H1 (cell line): ENCODE results near the gene FXN. TPM values are rescaled to one million over a fixed set of nuclear protein-coding genes. Genes with fewer than 3 reads are reported as not detected.
A peak's percentile ranks its signal among the peaks of the same experiment; 100 is the strongest.

Experiments
- CTCF ChIA-PET: fragments of 300-600 bp; sonication (Branson Sonifier 250); formaldehyde crosslinking; loops from one replicate; lab custom pipeline; 2021; ENCODE audit not compliant: partially characterized antibody; lab: Charles Lee
- POLR2A ChIA-PET: fragments of 300-600 bp; sonication (Branson Sonifier 250); formaldehyde crosslinking; loops from one replicate; lab custom pipeline; 2021; ENCODE audit warnings: inconsistent platforms; ENCODE audit not compliant: partially characterized antibody; lab: Charles Lee
- DNase-seq, 2 experiments: peaks; one replicate each; pipeline versions ENCODE4 v3.0.0 to v3.0.0-alpha.2; 2010 to 2022; ENCODE audit warnings: low spot score in 2 of 2, low read depth in 1 of 2, mixed read lengths in 1 of 2
- FAIRE-seq: peaks from 2 replicates; lab custom pipeline; 2011; peaks lifted over from hg19 to GRCh38; lab: Jason Lieb, UNC
- H2AFZ ChIP-seq: 2 replicates; pipeline ENCODE4 v1.8.1; 2012; ENCODE audit warnings: low read length, inconsistent platforms
- H2AK5ac ChIP-seq: 2 replicates; pipeline ENCODE4 v1.6.1; 2013; ENCODE audit warnings: low read depth, low read length
- H2BK120ac ChIP-seq: replicated peaks from 2 replicates; pipeline ENCODE3; 2013; ENCODE audit warnings: low read depth, low read length, inconsistent platforms
- H2BK12ac ChIP-seq: 2 replicates; pipeline ENCODE4 v1.6.1; 2013; ENCODE audit warnings: low read depth, low read length
- H2BK15ac ChIP-seq: 2 replicates; pipeline ENCODE4 v1.6.1; 2013; ENCODE audit warnings: low read length
- H2BK20ac ChIP-seq: 2 replicates; pipeline ENCODE4 v1.6.1; 2013; ENCODE audit warnings: low read length
- H2BK5ac ChIP-seq: 2 replicates; pipeline ENCODE4 v1.6.1; 2013; ENCODE audit warnings: low read depth, low read length
- H3K14ac ChIP-seq: 2 replicates; pipeline ENCODE4 v1.6.1; 2013; ENCODE audit warnings: inconsistent platforms; ENCODE audit not compliant: insufficient read length
- H3K18ac ChIP-seq: 2 replicates; pipeline ENCODE4 v1.6.1; 2013; ENCODE audit warnings: low read length; ENCODE audit errors: extremely low read depth
- H3K23ac ChIP-seq: 2 replicates; pipeline ENCODE4 v1.6.1; 2013; ENCODE audit warnings: inconsistent platforms; ENCODE audit not compliant: insufficient read length
- H3K23me2 ChIP-seq: 2 replicates; pipeline ENCODE4 v1.6.1; 2013; ENCODE audit warnings: low read depth, low read length
- H3K27ac ChIP-seq: 2 replicates; pipeline ENCODE4 v1.6.1; 2011; ENCODE audit warnings: low read depth, low read length, inconsistent platforms
- H3K27me3 ChIP-seq, 4 experiments: replicated peaks in 1 of 4; 1 replicate in 1 of 4; 2 replicates in 3 of 4; pipeline versions ENCODE4 v1.6.1 to v1.8.1; 2011 to 2013; ENCODE audit warnings: low read length in 3 of 4, mild to moderate bottlenecking in 3 of 4, inconsistent platforms in 2 of 4, mixed read lengths in 2 of 4, moderate library complexity in 1 of 4; ENCODE audit not compliant: control insufficient read depth in 3 of 4, insufficient read depth in 3 of 4; ENCODE audit errors: extremely low read depth in 1 of 4
- H3K36me3 ChIP-seq, 4 experiments: 2 replicates each; pipeline versions ENCODE4 v1.6.1 to v1.8.1; 2011 to 2013; ENCODE audit warnings: mild to moderate bottlenecking in 4 of 4, low read length in 3 of 4, moderate library complexity in 2 of 4, control low read depth in 1 of 4, inconsistent platforms in 1 of 4; ENCODE audit not compliant: insufficient read depth in 4 of 4, control insufficient read depth in 2 of 4
- H3K4ac ChIP-seq: replicated peaks from 2 replicates; pipeline ENCODE3; 2013; ENCODE audit warnings: low read length, low read depth, mixed read lengths, inconsistent platforms; ENCODE audit not compliant: insufficient read length
- H3K4me1 ChIP-seq, 4 experiments: replicated peaks in 1 of 4; 1 replicate in 1 of 4; 2 replicates in 3 of 4; pipeline versions ENCODE4 v1.6.1 to v1.8.1; 2011 to 2013; ENCODE audit warnings: low read length in 3 of 4, inconsistent platforms in 2 of 4, mixed read lengths in 1 of 4; ENCODE audit not compliant: insufficient read depth in 4 of 4, control insufficient read depth in 3 of 4
- H3K4me2 ChIP-seq, 2 experiments: 2 replicates each; pipeline versions ENCODE4 v1.6.1 to v1.8.1; 2011 to 2013; ENCODE audit warnings: low read depth in 2 of 2, low read length in 2 of 2, control low read depth in 1 of 2, inconsistent platforms in 1 of 2, mild to moderate bottlenecking in 1 of 2; ENCODE audit not compliant: insufficient read depth in 1 of 2
- H3K4me3 ChIP-seq, 4 experiments: fragments of 200-600, 300-600 bp in 1 of 4; sonication (generic), shearing (Covaris generic), sonication (Bioruptor Twin) in 1 of 4; 2 replicates each; pipeline versions ENCODE4 v1.5.1 to v1.8.1; 2011 to 2016; ENCODE audit warnings: low read length in 4 of 4, low read depth in 3 of 4, control low read depth in 2 of 4, inconsistent platforms in 2 of 4, mild to moderate bottlenecking in 2 of 4, mixed read lengths in 1 of 4, moderate library complexity in 1 of 4; ENCODE audit not compliant: insufficient read depth in 2 of 4; ENCODE audit errors: extremely low read depth in 1 of 4
- H3K56ac ChIP-seq: replicated peaks from 2 replicates; pipeline ENCODE3; 2013; ENCODE audit warnings: low read depth, mild to moderate bottlenecking, mixed read lengths, low read length, inconsistent platforms; ENCODE audit not compliant: insufficient read length
- H3K79me1 ChIP-seq: 2 replicates; pipeline ENCODE4 v1.6.1; 2013; ENCODE audit warnings: low read depth, low read length, control low read depth
- H3K79me2 ChIP-seq, 2 experiments: 2 replicates each; pipeline versions ENCODE4 v1.6.1 to v1.8.1; 2012 to 2013; ENCODE audit warnings: low read length in 2 of 2, mild to moderate bottlenecking in 2 of 2, inconsistent platforms in 1 of 2; ENCODE audit not compliant: insufficient read depth in 2 of 2, control insufficient read depth in 1 of 2
- H3K9ac ChIP-seq, 4 experiments: replicated peaks in 1 of 4; 1 replicate in 1 of 4; 2 replicates in 3 of 4; pipeline versions ENCODE4 v1.6.1 to v1.8.1; 2011 to 2013; ENCODE audit warnings: low read depth in 3 of 4, low read length in 3 of 4, control low read depth in 2 of 4, mild to moderate bottlenecking in 2 of 4, moderate library complexity in 2 of 4, inconsistent platforms in 1 of 4; ENCODE audit errors: extremely low read depth in 1 of 4
- H3K9me3 ChIP-seq, 2 experiments: 2 replicates each; pipeline versions ENCODE4 v1.6.1 to v1.8.1; 2012 to 2013; ENCODE audit warnings: mild to moderate bottlenecking in 2 of 2, moderate library complexity in 2 of 2, control low read depth in 1 of 2, inconsistent platforms in 1 of 2, low read depth in 1 of 2, low read length in 1 of 2, mixed read lengths in 1 of 2; ENCODE audit not compliant: insufficient read depth in 2 of 2
- H4K20me1 ChIP-seq, 2 experiments: replicated peaks in 1 of 2; 2 replicates each; pipeline versions ENCODE3 to v1.8.1; 2011 to 2013; ENCODE audit warnings: inconsistent platforms in 2 of 2, low read length in 2 of 2, mild to moderate bottlenecking in 1 of 2; ENCODE audit not compliant: insufficient read depth in 2 of 2, control insufficient read depth in 1 of 2
- H4K5ac ChIP-seq: 2 replicates; pipeline ENCODE4 v1.6.1; 2013; ENCODE audit warnings: low read length, low read depth, mixed read lengths, inconsistent platforms; ENCODE audit not compliant: insufficient read length
- H4K8ac ChIP-seq: 2 replicates; pipeline ENCODE4 v1.8.0; 2013; ENCODE audit warnings: mild to moderate bottlenecking, moderate library complexity, low read length, inconsistent platforms; ENCODE audit not compliant: insufficient read depth; ENCODE audit errors: extremely low read depth
- H4K91ac ChIP-seq: replicated peaks from 2 replicates; pipeline ENCODE3; 2013; ENCODE audit warnings: low read length, mixed read lengths, inconsistent platforms; ENCODE audit not compliant: insufficient read length
- KDM1A ChIP-seq: fragments of 200-600, 300-600 bp; sonication (generic); IDR thresholded peaks from 2 replicates; pipeline ENCODE4 v1.7.1; 2016; ENCODE audit warnings: mild to moderate bottlenecking, low read length, borderline replicate concordance
- KDM4A ChIP-seq: IDR thresholded peaks from one replicate; pipeline ENCODE4 v1.7.1; 2012; ENCODE audit warnings: low read depth, mild to moderate bottlenecking, moderate library complexity, low read length, inconsistent platforms; ENCODE audit not compliant: severe bottlenecking
- WGBS, 2 experiments: shearing (Covaris generic) in 1 of 2; methylation state at CpG; one replicate each; pipeline versions ENCODE4 v1.1.6 to v1.1.7; 2013 to 2015; ENCODE audit warnings: low lambda C conversion rate in 2 of 2, mixed read lengths in 2 of 2, inconsistent platforms in 1 of 2, low coverage in 1 of 2, missing lambda C conversion rate in 1 of 2; ENCODE audit not compliant: insufficient replicate concordance in 2 of 2, insufficient coverage in 1 of 2, insufficient read length in 1 of 2; ENCODE audit errors: extremely low coverage in 1 of 2, missing lambda C conversion rate in 1 of 2; 5-methylcytosine and 5-hydroxymethylcytosine counted together
- polyA plus RNA-seq, 7 experiments: library from polyadenylated mRNA; depleted of rRNA in 3 of 7; stranded (reverse) in 5 of 7; unstranded in 2 of 7; fragments of >200 nt in 5 of 7; fragments of 200-250 nt in 2 of 7; gene quantifications; 1 replicate in 5 of 7; 2 replicates in 1 of 7; 4 replicates in 1 of 7; pipeline versions ENCODE4 v1.2.1 to v1.2.3, GENCODE V29; 2011 to 2013; ENCODE audit warnings: missing spikeins in 2 of 7, mixed read lengths in 2 of 7
- total RNA-seq: library from RNA; stranded (reverse); fragmentation: NEBNext Ultra II Directional; extraction: Animal tissue kit (Norgen Biotek cat#: 25700); gene quantifications from 2 replicates; pipeline ENCODE4 v1.2.1, GENCODE V29; 2021

Gene FXN
- total and polyA plus RNA-seq, 2 of the 8 experiments (the other 6 are each of a cell fraction or from before 2014, with no cell fraction given): 34.2 to 37.5 TPM

DNA sequence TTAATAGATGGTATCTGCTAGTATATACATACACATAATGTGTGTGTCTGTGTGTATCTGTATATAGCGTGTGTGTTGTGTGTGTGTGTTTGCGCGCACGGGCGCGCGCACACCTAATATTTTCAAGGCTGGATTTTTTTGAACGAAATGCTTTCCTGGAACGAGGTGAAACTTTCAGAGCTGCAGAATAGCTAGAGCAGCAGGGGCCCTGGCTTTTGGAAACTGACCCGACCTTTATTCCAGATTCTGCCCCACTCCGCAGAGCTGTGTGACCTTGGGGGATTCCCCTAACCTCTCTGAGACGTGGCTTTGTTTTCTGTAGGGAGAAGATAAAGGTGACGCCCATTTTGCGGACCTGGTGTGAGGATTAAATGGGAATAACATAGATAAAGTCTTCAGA lies 757 bp downstream of the FXN start:
- H2AK5ac ChIP-seq: no peak overlapping the region
- H4K20me1 ChIP-seq: peaks cover 0 to 3% of the 10 kb centered on the region in 2 experiments
- no peaks in the 10 kb centered on the region for H3K27me3 ChIP-seq
- H4K8ac ChIP-seq: peak overlapping the region; percentile 95; the same call in 1 of the 2 replicates
- CTCF ChIA-PET: interaction anchor here (0.7 to 1.4 kb wide), 6 partner anchors 11 to 453 kb away, joined by 3 to 4 read pairs (median 3); no protein-coding TSS in a partner anchor
- H3K79me1 ChIP-seq: peaks cover 2% of the 10 kb centered on the region; the same call in 1 of the 2 replicates
- no peak overlapping the region for H2BK5ac ChIP-seq
- H3K23ac ChIP-seq: no peak overlapping the region
- H3K27ac ChIP-seq: 0 out of 2 replicates have a peak overlapping the region, but pooled peaks have one; percentile 48
- H3K18ac ChIP-seq: no peak overlapping the region
- 9% methylated on average over 14 of the region's 14 CpGs; no CpG with 5 or more reads in 1 of the 2 experiments for whole genome bisulfite sequencing, 2 experiments
- no peak overlapping the region for H3K14ac ChIP-seq
- no peak overlapping the region for H3K56ac ChIP-seq
- H3K9ac ChIP-seq: peak overlapping the region in 3 of 4 experiments; percentile 32 to 83 (median 73); a peak in 5 of 7 replicates
- H4K5ac ChIP-seq: no peak overlapping the region
- H2BK20ac ChIP-seq: no peak overlapping the region
- peaks cover 7% of the 10 kb centered on the region; the same call in 1 of the 2 replicates for H3K23me2 ChIP-seq
- H3K4me2 ChIP-seq: peak overlapping the region; percentile 71 to 77
- peak overlapping the region; percentile 61 to 96 (median 83) for H3K4me3 ChIP-seq
- H4K91ac ChIP-seq: no peak overlapping the region
- H3K4ac ChIP-seq: peak overlapping the region; percentile 34
- peaks cover 0 to 4% (median 1%) of the 10 kb centered on the region in 4 experiments; a peak in 2 of 7 replicates for H3K4me1 ChIP-seq
- no peaks in the 10 kb centered on the region for H3K36me3 ChIP-seq
- H2AFZ ChIP-seq: 0 out of 2 replicates have a peak overlapping the region, but pooled peaks have one; percentile 81
- H2BK12ac ChIP-seq: no peak overlapping the region
- peaks cover 8 to 47% of the 10 kb centered on the region in 2 experiments for H3K79me2 ChIP-seq
- POLR2A ChIA-PET: interaction anchor here (0.6 to 2.0 kb wide), 11 partner anchors 9 to 172 kb away, joined by 3 to 8 read pairs (median 3); no protein-coding TSS in a partner anchor
- FAIRE-seq (no peak), DNase-seq (no peak)
- H2BK120ac ChIP-seq: no peak overlapping the region
- H3K9me3 ChIP-seq: no peaks in the 10 kb centered on the region
- TF ChIP-seq KDM1A (peak; percentile 97), KDM4A (no peak)
- no peak overlapping the region for H2BK15ac ChIP-seq
